Stimulated activated CD4-positive, alpha-beta T cell treated with anti-CD3 and anti-CD28 coated beads, Interleukin-1b, Interleukin-23, amount 100 ng/mL, for 4 hours (primary cell): ENCODE measurements around the gene LRIG3.
"Not testable (repeated sequence)": the region's sequence is repeated elsewhere in the genome, so short reads cannot be mapped to it uniquely, and the experiment has no call there.

Source experiments
- DNase-seq, 2 donors: peaks; one replicate each; pipeline ENCODE4 v3.0.0-alpha.2; 2020; ENCODE audit warnings: low read depth in 2 of 2

Gene LRIG3

DNA sequence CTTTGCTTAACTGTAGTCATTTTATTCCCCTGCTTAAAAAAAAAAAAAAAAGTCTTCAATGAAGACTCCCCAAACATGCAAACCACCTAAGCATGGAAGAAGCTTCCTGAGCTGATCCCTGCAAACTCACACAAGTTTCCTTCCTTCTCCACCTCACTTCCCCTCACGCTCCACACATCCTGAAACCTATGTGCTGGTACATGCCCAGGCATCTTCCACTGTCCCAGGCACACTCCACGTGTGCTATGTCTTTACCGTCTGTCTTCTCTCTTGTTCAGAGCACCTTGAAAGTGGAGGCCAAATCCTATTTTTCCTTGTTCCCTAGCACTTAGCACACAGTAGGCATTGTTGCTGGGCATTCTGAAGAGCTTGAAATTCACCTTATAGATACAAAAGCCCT lies 13.4 kb downstream of the LRIG3 start:
- DNase-seq, result no peak

- DNase-seq, result no peak
These were observed 14.9 kb downstream of the LRIG3 start for GRCh38 chr12:58905422-58905821.

DNA sequence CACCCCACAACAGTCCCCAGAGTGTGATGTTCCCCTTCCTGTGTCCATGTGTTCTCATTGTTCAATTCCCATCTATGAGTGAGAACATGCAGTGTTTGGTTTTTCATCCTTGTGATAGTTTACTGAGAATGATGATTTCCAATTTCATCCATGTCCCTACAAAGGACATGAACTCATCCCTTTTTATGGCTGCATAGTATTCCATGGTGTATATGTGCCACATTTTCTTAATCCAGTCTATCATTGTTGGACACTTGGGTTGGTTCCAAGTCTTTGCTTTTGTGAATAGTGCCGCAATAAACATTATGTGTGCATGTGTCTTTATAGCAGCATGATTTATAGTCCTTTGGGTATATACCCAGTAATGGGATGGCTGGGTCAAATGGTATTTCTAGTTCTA lies 17.6 kb downstream of the LRIG3 start:
- DNase-seq, result not testable (repeated sequence)

GRCh38 chr12:58901664-58902063 lies 18.6 kb downstream of the LRIG3 start:
- no peak for DNase-seq

- DNase-seq, result no peak
These were observed 22.3 kb downstream of the LRIG3 start for GRCh38 chr12:58897969-58898368.

DNA sequence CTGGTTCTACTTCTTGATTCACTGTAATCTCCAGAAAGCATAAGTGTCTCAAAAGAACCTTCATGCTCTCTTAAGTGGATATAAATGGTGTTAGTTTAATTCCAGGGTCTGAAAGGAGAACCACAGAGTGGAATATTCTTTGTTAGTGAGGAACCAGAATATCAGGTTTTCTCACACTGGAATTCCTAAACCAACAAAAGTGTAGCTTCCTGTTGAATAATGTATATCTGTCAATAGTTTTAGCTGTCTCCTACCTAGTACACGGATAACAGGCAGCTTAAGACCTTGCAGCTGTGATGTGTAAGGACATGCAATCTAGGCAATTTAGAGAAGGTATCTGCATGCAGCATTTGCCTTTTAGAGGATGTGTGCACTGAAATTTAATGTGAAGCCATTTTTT lies 24.0 kb downstream of the LRIG3 start:
- DNase-seq, result no peak

- DNase-seq, result no peak
These were observed 25.3 kb downstream of the LRIG3 start for GRCh38 chr12:58895053-58895452.

DNA sequence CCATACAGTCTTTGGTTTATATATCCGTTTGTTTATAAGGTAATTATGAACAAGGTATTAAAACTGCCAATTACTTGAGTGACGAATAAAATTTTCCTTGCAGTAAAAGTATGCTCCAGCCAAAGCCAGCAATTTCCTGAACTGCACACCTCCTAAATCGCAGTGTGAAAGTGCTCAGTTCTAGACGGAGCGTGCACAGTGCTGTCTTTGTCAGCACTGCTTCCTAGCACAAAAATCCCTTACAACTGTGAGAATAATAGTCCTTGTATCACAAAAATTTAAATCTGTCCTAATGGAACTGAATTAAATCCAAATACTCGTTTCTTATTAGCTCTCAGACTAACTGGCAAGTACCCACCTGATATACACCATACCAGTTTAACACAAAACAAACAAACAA lies 26.3 kb downstream of the LRIG3 start:
- no peak for DNase-seq

DNA sequence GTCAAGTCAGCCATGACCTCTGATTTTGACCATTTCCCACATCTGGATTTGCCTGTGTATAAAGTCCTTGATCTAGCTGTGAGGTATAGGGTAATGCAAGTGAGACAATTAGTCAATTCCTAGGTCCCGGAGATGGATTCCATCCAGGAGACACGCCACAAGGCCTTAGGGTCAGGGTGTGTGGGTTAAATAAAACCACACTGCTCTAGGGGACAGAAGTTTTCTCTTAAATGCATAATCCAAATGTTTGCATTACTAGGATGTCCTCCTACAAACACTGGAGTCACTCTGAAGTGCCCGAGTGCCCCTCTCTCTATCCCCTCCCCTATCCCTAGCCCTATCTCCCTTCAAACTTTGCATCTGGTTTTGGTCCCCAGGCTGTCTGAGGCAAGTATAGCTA lies 26.8 kb downstream of the LRIG3 start:
- no peak for DNase-seq

GRCh38 chr12:58889557-58889956 lies 30.7 kb downstream of the LRIG3 start:
- no peak for DNase-seq

DNA sequence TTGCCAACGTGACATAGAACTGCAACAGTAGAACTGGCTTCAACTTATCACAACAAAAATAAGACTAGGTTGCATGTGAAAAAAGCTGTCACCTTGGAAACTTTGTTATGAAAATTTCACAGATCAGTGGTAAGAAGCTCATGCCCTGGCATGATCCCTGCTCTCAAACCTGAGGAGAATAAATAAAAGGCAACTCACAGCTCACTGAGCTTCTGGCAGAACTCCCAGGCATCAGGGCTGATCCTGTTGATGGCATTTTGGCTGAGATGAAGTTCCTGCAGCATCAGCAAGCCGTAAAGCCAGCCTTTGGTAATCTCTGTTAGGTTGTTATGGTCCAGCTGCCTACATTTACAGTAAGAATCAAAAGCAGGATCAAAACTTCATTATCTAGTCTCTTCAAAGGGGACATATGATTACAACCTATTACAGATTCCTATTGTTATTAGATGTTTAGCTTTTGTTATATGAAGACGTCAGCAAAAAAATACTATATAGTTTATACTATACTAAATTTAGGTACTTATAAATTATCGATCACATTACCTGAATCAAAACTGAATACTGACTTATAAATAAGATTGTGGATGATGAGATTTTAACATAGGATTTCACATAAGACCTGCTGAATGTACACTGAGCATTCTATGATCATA lies 32.0 kb downstream of the LRIG3 start:
- DNase-seq, result no peak

DNA sequence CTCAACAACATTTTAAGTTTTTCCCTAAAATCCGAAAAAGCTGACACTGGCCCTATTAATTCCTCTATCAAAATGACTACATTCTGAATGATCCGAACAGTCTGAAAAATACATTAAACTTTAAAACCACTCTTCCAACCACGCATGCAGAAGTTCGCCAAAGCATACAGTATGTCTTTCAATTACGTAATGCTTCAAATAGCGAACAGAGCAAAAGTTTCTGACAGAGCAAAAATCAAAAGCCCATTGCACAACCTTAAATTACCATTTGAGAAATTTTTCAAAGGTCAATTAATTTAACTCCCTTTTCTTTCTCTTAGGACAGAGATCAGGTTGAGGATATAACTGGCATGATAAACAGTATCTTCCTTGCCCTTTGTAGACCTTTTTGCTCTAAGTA lies 33.2 kb downstream of the LRIG3 start:
- DNase-seq, result no peak

GRCh38 chr12:58886474-58886873 lies 33.8 kb downstream of the LRIG3 start:
- no peak for DNase-seq

DNA sequence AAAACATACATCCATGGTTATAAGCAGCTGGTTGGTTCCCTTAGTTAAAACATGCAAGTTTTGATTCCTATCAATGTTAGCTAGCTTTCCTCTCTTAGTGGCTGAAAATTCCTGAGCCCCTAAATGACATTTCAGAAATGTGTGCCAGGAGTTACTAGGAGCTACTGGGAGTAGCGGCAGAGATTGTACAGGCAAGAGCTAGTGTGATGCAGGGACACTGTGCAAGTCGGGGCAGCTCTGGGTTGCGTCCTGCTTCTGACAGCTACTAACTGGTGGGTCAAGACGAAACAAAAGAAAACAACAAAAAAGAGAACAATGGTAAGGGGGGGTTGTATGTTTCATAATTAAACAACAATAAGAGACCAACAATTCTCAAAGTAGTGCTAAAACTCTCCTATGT lies 35.4 kb downstream of the LRIG3 start:
- no peak for DNase-seq

- DNase-seq, result no peak
These were observed 36.5 kb downstream of the LRIG3 start for GRCh38 chr12:58883576-58884334.

DNA sequence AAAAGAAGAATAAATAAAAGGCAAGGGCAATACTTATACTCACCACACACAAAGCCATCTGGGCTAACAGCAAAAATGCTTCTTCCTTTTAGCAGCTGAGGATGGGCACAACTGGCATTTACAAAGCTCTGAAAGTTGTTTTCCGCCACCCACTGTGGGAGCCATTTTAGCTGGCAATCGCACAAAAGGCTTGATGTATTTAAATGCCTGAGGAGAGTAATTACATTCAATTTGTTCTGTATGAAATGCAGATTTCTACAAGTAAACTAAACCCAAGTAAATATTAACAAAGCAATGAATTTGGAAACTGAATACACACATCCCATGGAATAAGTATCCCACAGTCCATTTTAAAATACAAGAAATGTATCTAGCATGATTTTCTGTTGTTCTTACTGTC lies 37.5 kb downstream of the LRIG3 start:
- no peak for DNase-seq

DNA sequence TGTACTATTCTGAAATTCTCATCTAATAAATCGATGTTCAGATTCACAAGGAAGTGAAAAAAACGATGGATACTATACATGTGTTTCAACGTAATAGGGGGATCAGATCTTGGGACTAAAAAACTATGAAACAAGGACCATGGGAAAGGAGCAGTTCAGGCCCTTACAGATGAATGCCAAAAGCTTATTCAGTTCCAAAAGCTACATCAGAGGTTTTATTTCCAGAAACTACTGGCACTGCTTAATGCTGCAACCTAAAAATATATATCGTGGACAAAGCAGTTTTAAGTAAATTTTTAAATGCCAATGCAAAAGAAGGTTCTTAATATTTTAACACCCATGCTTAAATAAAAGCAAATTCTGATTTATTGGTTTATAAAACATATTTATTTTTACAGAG lies 38.5 kb downstream of the LRIG3 start:
- no peak for DNase-seq

GRCh38 chr12:58880639-58881038 lies 39.7 kb downstream of the LRIG3 start:
- no peak for DNase-seq

DNA sequence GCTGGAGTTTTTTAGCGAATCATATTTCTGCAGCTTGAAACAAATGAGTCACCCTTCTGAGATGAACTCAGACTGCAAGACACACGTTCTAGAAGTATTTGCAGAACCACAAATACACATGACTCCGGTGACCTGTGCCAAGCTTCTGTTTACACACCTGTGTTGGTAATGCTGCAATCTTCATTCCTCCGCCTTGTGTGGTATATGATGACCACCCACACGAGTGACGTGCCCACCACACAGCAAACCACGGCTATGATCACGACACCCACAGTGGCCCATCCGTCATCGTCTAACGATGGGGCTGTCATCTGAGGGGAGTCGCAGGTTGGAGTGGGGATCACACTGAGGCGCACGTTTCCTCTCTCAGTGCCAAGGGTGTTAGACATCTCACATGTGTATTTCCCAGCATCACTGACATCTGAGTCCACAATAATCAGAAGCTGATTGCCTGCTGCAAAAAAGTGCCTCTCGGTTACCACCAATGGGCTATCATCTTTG lies 43.0 kb downstream of the LRIG3 start:
- no peak for DNase-seq

DNA sequence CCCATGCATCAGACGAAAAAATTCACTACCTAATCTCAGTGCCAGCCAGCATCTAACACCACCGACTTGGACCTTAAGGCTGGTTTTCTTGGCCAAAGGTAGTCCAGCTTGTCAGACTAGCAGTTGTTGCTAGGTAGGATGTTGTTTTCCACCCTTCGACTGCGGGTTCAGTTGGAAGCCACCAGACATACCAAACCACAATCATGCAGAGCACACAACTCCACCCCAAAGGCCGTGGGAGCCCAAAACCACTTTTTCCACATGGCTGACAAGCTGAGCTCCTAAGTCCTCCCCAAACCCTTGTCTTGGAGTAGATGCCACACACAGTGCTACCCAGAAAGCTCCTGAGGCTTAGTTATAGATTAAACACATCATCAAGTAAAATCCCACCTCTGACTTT lies 46.8 kb downstream of the LRIG3 start:
- DNase-seq, result no peak

DNA sequence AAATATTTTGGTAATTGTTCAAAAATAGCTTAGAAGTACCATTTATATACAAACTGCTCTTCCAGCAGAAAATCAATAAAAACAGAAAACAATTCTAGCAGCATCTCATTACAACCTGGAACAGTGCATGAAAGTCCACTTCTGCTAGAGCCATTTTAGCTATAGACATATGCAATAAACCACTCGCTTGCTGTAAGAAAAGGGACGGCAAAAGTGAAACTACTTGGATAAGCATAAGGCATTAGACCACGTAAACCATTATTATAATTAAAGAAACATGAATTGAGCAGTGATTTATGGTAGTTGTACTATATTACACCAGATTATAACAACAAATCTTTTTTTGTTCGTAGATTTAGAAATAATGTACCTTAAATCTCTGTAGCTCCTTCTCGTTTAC lies 48.7 kb downstream of the LRIG3 start:
- DNase-seq, result no peak

GRCh38 chr12:58870595-58870994 lies 49.7 kb downstream of the LRIG3 start:
- no peak for DNase-seq

GRCh38 chr12:58860788-58861240 lies 59.5 kb downstream of the LRIG3 start:
- no peak for DNase-seq
